ENCODE results near the gene TUSC2.
A peak's percentile ranks its signal among the peaks of the same experiment; 100 is the strongest.

TUSC2 gene

DNA sequence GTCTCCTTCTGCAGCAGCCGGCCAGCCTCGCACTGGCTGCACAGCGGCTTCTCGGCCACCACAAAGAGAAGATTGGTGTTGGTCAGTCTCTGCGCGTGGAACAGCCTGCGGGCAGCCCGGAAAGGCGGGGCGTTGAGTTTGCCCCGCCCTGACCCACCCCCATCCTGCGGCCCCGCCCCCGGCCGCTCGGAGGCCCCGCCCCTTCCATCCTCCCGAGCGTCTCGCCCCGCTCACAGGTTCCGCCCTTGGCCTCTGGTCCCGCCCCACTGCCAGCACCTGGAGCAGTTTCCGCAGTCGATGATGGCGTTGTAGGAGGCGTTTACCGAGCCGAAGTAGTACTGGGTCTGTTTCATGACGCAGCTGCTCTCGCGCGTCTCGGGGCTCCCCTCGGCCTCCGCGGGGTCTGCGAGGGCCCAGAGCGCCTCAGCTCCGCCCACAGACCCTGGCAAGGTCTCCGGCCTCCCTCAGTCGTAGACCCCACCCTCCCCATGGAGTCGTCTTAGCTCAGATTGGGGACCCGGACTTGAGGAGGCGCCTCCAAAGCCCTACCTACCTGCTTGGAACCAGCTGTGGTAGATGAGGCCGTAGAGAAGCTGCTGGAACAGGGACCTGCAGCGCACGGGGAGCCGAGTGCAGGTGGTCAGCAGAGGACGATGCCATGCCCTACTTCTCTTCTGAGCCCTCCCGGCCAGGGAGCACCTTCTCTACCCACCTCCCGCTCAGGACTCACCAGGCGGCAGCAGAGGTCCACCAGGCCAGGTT lies 37.2 kb upstream of the TUSC2 start:
- DNase-seq: peak; percentile 92 to 94 (median 93)
- Histone ChIP-seq H3K27me3 (replicated peaks; ENCODE audit: control insufficient read depth, insufficient read depth, low read length, poor library complexity, severe bottlenecking) (no peaks in the 10 kb centered on the region), H3K9me3 (ENCODE audit: control insufficient read depth, low read length) (no peaks in the 10 kb centered on the region), H3K4me1 (ENCODE audit: control insufficient read depth, insufficient read depth, low read length, poor library complexity, severe bottlenecking) (peaks cover 14% of the 10 kb centered on the region), H3K4me3 (ENCODE audit: insufficient read depth, low read depth, low read length, poor library complexity, severe bottlenecking) (peak overlapping the region; percentile 65), H3K27ac (ENCODE audit: insufficient read depth, low read length, poor library complexity, severe bottlenecking) (peak overlapping the region; percentile 83), H3K36me3 (ENCODE audit: control insufficient read depth, insufficient read depth, low read length) (no peaks in the 10 kb centered on the region)

DNA sequence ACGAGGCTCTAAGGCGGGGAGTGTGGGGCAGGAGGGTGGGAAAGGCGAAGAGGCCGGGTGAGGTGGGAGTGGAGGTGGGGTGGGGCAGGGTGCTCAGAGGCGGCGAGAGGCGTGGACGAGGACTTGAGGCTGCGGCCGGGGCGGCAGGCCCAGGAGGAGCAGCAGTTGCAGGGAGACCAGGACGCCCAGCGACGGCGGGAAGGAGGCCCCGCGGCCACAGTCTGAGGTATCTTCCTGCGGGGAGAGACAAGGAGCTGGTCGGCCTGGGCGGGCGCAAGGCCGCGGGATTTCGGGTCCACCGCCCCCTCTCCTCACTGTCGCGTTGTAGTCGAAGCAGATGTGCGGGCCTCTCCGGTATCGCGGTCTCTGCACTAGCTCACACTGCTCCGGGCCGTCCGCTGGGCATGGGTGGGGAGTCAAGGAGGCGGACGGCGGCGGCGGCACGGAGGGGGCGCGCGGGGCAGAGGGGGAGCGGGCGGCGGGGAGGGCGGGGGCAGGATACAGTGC lies 36.6 kb upstream of the TUSC2 start:
- H3K27ac ChIP-seq (ENCODE audit: insufficient read depth, low read length, poor library complexity, severe bottlenecking): no peak overlapping the region
- no peaks in the 10 kb centered on the region for H3K36me3 ChIP-seq (ENCODE audit: control insufficient read depth, insufficient read depth, low read length)
- no peaks in the 10 kb centered on the region for H3K9me3 ChIP-seq (ENCODE audit: control insufficient read depth, low read length)
- H3K27me3 ChIP-seq (replicated peaks; ENCODE audit: control insufficient read depth, insufficient read depth, low read length, poor library complexity, severe bottlenecking): no peaks in the 10 kb centered on the region
- peaks cover 17% of the 10 kb centered on the region for H3K4me1 ChIP-seq (ENCODE audit: control insufficient read depth, insufficient read depth, low read length, poor library complexity, severe bottlenecking)
- no peak for DNase-seq
- peak overlapping the region; percentile 65 for H3K4me3 ChIP-seq (ENCODE audit: insufficient read depth, low read depth, low read length, poor library complexity, severe bottlenecking)

- Histone ChIP-seq H3K36me3 (ENCODE audit: control insufficient read depth, insufficient read depth, low read length) (peaks cover 19% of the 10 kb centered on the region), H3K4me3 (ENCODE audit: insufficient read depth, low read depth, low read length, poor library complexity, severe bottlenecking) (no peak overlapping the region), H3K4me1 (ENCODE audit: control insufficient read depth, insufficient read depth, low read length, poor library complexity, severe bottlenecking) (peaks cover 35% of the 10 kb centered on the region), H3K27me3 (replicated peaks; ENCODE audit: control insufficient read depth, insufficient read depth, low read length, poor library complexity, severe bottlenecking) (no peaks in the 10 kb centered on the region), H3K27ac (ENCODE audit: insufficient read depth, low read length, poor library complexity, severe bottlenecking) (no peak overlapping the region), H3K9me3 (ENCODE audit: control insufficient read depth, low read length) (no peaks in the 10 kb centered on the region)
- DNase-seq: no peak
Observed at GRCh38 chr3:50359760-50360110, 31.7 kb upstream of the TUSC2 start.

DNA sequence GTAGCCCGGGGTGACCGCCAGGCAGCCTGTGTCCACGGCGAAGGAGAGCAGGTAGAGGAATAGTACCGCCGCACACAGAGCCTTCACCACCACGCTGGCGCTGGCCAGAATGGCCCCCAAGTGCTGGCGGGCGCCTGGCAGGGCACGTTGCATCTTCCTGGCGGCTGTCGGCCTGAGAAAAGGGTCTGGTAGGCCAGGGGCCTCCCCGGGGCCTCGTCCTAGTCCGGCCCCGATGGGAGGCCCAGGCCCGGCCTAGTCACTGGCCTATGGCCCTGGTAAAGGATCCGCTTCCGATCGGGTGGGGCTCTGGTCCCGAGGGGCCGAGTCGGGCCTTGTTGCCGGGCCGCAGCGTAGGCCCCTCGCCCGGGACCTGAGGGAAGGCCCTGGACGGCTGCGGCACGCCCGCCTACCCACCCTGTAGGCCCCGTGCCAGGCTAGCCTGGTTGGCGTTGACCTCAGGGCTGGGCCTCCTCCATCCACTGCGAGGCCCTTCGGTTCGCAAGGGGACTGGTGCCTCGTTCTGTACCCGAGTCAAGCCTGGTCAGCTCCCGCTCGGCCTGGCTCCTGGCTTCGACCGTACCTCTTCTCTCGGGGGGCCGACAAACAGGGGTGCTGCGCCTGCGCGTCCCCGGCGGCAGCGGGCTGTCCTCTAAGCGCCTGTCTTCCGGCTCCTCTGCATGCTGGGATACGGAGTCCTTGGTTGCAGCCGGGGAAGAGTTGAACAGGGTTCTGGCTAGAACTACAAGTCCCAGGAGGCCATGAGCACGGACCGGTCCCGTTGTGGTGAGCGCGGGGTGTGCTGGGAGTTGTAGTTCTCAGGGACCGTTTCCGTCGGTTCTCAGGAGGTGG lies 31.1 kb upstream of the TUSC2 start, which contains the start of gene TMEM115:
Gene TMEM115, minus strand, starts transcription at position 611 of the 849 bp plus-strand sequence. Its CDS starts 458 bp downstream, at position 153.
- Histone ChIP-seq H3K4me1 (ENCODE audit: control insufficient read depth, insufficient read depth, low read length, poor library complexity, severe bottlenecking) (peaks cover 35% of the 10 kb centered on the region), H3K27me3 (replicated peaks; ENCODE audit: control insufficient read depth, insufficient read depth, low read length, poor library complexity, severe bottlenecking) (no peaks in the 10 kb centered on the region), H3K9me3 (ENCODE audit: control insufficient read depth, low read length) (no peaks in the 10 kb centered on the region), H3K36me3 (ENCODE audit: control insufficient read depth, insufficient read depth, low read length) (peaks cover 25% of the 10 kb centered on the region), H3K4me3 (ENCODE audit: insufficient read depth, low read depth, low read length, poor library complexity, severe bottlenecking) (peak within 1 kb of the TSS; percentile 62), H3K27ac (ENCODE audit: insufficient read depth, low read length, poor library complexity, severe bottlenecking) (peak within 1 kb of the TSS; percentile 87)
- peak; percentile 89 to 95 (median 92) for DNase-seq

DNA sequence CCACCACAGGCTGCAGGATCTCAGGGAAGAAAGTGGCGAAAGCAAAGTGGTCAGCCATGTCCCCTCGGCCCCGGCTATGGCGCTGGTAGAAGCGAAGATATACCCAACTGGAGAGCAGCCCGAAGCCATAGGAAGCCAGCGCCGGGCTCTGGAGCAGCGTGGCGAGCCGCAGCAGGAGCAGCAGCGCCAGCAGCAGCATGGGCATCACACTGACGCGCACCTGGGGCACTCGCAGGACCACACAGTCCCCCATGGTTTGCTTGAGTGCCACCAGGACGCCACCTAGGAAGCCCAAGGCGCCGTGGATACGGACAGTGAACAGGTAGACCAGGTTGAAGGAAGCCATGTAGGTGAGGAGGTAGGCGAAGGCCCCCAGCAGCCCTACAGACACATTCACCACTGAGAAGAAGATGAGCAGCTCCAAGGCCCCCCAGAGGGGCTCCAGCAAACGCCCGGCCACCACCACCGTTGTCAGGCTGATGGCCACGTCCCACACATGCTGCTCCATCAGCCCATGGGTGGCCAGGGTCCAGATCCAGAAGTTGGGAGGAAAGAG lies 30.4 kb upstream of the TUSC2 start:
- no peaks in the 10 kb centered on the region for H3K9me3 ChIP-seq (ENCODE audit: control insufficient read depth, low read length)
- no peaks in the 10 kb centered on the region for H3K27me3 ChIP-seq (replicated peaks; ENCODE audit: control insufficient read depth, insufficient read depth, low read length, poor library complexity, severe bottlenecking)
- peaks cover 32% of the 10 kb centered on the region for H3K36me3 ChIP-seq (ENCODE audit: control insufficient read depth, insufficient read depth, low read length)
- peak overlapping the region; percentile 62 for H3K4me3 ChIP-seq (ENCODE audit: insufficient read depth, low read depth, low read length, poor library complexity, severe bottlenecking)
- H3K4me1 ChIP-seq (ENCODE audit: control insufficient read depth, insufficient read depth, low read length, poor library complexity, severe bottlenecking): peaks cover 35% of the 10 kb centered on the region
- H3K27ac ChIP-seq (ENCODE audit: insufficient read depth, low read length, poor library complexity, severe bottlenecking): peak overlapping the region; percentile 87
- no peak for DNase-seq

GRCh38 chr3:50357481-50357880 lies 29.5 kb upstream of the TUSC2 start:
- Histone ChIP-seq H3K9me3 (ENCODE audit: control insufficient read depth, low read length) (no peaks in the 10 kb centered on the region), H3K27ac (ENCODE audit: insufficient read depth, low read length, poor library complexity, severe bottlenecking) (peak overlapping the region; percentile 87), H3K4me3 (ENCODE audit: insufficient read depth, low read depth, low read length, poor library complexity, severe bottlenecking) (peak overlapping the region; percentile 6), H3K36me3 (ENCODE audit: control insufficient read depth, insufficient read depth, low read length) (peaks cover 40% of the 10 kb centered on the region), H3K27me3 (replicated peaks; ENCODE audit: control insufficient read depth, insufficient read depth, low read length, poor library complexity, severe bottlenecking) (no peaks in the 10 kb centered on the region), H3K4me1 (ENCODE audit: control insufficient read depth, insufficient read depth, low read length, poor library complexity, severe bottlenecking) (peaks cover 35% of the 10 kb centered on the region)
- no peak for DNase-seq

DNA sequence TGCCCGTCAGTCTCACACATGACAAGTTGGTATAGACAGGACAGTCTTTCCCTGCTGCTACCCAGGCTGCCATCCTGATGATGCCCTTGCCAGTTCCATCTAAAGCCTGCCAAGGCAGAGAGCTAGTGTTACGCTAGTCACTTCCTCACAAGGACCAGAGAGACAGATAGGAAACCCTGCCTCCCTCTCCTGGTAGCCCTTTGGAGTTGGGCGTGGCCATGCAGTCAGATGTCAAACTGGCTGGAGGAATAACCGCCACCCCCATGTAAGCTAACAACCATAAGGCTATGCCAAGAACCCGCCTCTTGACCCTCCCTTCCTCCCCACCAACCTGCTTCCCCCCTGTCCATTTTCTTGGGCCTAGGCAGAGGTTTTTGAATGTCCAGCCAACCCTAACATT lies 28.5 kb upstream of the TUSC2 start:
- no peak overlapping the region for H3K4me3 ChIP-seq (ENCODE audit: insufficient read depth, low read depth, low read length, poor library complexity, severe bottlenecking)

GRCh38 chr3:50355829-50356552 lies 28.0 kb upstream of the TUSC2 start:
- H3K4me3 ChIP-seq (ENCODE audit: insufficient read depth, low read depth, low read length, poor library complexity, severe bottlenecking): no peak overlapping the region
- DNase-seq: no peak
- no peaks in the 10 kb centered on the region for H3K9me3 ChIP-seq (ENCODE audit: control insufficient read depth, low read length)
- peak overlapping the region; percentile 10 for H3K27ac ChIP-seq (ENCODE audit: insufficient read depth, low read length, poor library complexity, severe bottlenecking)
- no peaks in the 10 kb centered on the region for H3K27me3 ChIP-seq (replicated peaks; ENCODE audit: control insufficient read depth, insufficient read depth, low read length, poor library complexity, severe bottlenecking)
- peaks cover 44% of the 10 kb centered on the region for H3K4me1 ChIP-seq (ENCODE audit: control insufficient read depth, insufficient read depth, low read length, poor library complexity, severe bottlenecking)
- peaks cover 40% of the 10 kb centered on the region for H3K36me3 ChIP-seq (ENCODE audit: control insufficient read depth, insufficient read depth, low read length)

More for the DNA sequence above, 28.5 kb upstream of the TUSC2 start:
- no peak for DNase-seq
- Histone ChIP-seq H3K27me3 (replicated peaks; ENCODE audit: control insufficient read depth, insufficient read depth, low read length, poor library complexity, severe bottlenecking) (no peaks in the 10 kb centered on the region), H3K9me3 (ENCODE audit: control insufficient read depth, low read length) (no peaks in the 10 kb centered on the region), H3K4me1 (ENCODE audit: control insufficient read depth, insufficient read depth, low read length, poor library complexity, severe bottlenecking) (peaks cover 39% of the 10 kb centered on the region), H3K27ac (ENCODE audit: insufficient read depth, low read length, poor library complexity, severe bottlenecking) (no peak overlapping the region), H3K36me3 (ENCODE audit: control insufficient read depth, insufficient read depth, low read length) (peaks cover 40% of the 10 kb centered on the region)

DNA sequence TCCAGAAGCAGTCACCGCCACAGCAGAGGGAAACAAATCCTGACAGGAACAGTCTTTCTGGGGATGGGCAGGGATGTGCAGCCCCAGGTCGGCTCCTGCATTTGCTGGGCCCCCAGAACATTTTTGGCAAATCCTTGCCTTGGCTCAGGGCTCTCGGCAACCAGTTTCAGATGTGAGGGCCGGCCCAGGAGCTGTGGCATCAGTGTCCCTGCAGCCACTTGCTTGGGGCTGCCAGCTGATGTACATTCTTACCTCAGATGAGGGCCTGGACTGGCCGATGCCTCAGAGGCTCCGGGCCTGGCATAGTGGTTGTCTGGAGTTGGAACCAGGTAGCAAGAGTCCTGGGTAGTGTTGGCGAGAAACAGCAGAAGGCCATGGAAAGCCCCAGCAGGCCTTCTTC lies 26.8 kb upstream of the TUSC2 start:
- Histone ChIP-seq H3K9me3 (ENCODE audit: control insufficient read depth, low read length) (no peaks in the 10 kb centered on the region), H3K36me3 (ENCODE audit: control insufficient read depth, insufficient read depth, low read length) (peaks cover 40% of the 10 kb centered on the region), H3K4me1 (ENCODE audit: control insufficient read depth, insufficient read depth, low read length, poor library complexity, severe bottlenecking) (peaks cover 50% of the 10 kb centered on the region), H3K4me3 (ENCODE audit: insufficient read depth, low read depth, low read length, poor library complexity, severe bottlenecking) (no peak overlapping the region), H3K27ac (ENCODE audit: insufficient read depth, low read length, poor library complexity, severe bottlenecking) (no peak overlapping the region), H3K27me3 (replicated peaks; ENCODE audit: control insufficient read depth, insufficient read depth, low read length, poor library complexity, severe bottlenecking) (no peaks in the 10 kb centered on the region)
- DNase-seq: no peak
